Lower leg skin (tissue), 3 donors: ENCODE results near the gene ABCC4.

Source experiments
- POLR2A ChIP-seq, 2 donors: fragments of 450-650 bp; IDR thresholded peaks; one replicate each; pipeline ENCODE4 v1.6.1; 2016 to 2017; ENCODE audit warnings: antibody characterized with exemption in 2 of 2, mild to moderate bottlenecking in 1 of 2, moderate library complexity in 1 of 2
- TF ChIP-seq, protein P1 (sequence below), 3 donors: fragments of 450-650 bp; IDR thresholded peaks; one replicate each; pipeline ENCODE4 v1.5.1; 2016; ENCODE audit warnings: antibody characterized with exemption in 3 of 3, mild to moderate bottlenecking in 3 of 3, moderate library complexity in 2 of 3

DNA sequence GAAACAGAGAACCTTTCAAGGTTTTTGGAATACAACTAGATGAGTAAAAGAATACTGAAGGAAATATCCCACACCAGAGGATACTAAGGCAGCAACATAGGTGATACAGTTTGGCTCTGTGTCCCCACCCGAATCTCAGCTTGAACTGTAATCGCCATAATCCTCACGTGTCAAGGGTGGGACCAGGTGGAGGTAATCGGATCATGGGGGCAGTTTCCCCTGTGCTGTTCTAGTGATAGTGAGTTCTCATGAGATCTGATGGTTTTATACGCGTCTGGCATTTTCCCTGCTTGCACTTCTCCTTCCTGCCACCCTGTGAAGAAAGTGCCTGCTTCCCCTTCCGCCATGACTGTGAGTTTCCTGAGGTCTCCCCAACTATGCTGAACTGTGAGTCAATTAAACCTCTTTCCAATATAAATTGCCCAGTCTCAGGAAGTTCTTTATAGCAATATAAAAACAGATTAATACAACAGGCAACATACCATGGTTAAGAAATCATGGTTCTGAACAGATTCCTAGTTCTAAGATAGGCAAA, 97.0 kb downstream of the ABCC4 start:
- TF ChIP-seq, protein P1, sequence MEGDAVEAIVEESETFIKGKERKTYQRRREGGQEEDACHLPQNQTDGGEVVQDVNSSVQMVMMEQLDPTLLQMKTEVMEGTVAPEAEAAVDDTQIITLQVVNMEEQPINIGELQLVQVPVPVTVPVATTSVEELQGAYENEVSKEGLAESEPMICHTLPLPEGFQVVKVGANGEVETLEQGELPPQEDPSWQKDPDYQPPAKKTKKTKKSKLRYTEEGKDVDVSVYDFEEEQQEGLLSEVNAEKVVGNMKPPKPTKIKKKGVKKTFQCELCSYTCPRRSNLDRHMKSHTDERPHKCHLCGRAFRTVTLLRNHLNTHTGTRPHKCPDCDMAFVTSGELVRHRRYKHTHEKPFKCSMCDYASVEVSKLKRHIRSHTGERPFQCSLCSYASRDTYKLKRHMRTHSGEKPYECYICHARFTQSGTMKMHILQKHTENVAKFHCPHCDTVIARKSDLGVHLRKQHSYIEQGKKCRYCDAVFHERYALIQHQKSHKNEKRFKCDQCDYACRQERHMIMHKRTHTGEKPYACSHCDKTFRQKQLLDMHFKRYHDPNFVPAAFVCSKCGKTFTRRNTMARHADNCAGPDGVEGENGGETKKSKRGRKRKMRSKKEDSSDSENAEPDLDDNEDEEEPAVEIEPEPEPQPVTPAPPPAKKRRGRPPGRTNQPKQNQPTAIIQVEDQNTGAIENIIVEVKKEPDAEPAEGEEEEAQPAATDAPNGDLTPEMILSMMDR (IDR thresholded peaks at IDR 0.05), result no peak
- no peak for TF ChIP-seq POLR2A (IDR thresholded peaks at IDR 0.05)
